GM23338 (cell line): Measurements from ENCODE around the gene MSMB. TPM values are rescaled to one million over a fixed set of nuclear protein-coding genes. Genes with fewer than 3 reads are reported as not detected.

Experiments used
- ATAC-seq: fragments of 200-7000 bp; cut with Tn5 transposase; 3 replicates; pipeline ENCODE4 v1.9.1; 2020
- DNase-seq: peaks from one replicate; pipeline ENCODE4 v3.0.0-alpha.2; 2015; ENCODE audit warnings: low spot score
- H2AFZ ChIP-seq: fragments of 200-600 bp; sonication (generic); 2 replicates; pipeline ENCODE4 v1.8.0; 2016; ENCODE audit warnings: antibody characterized with exemption, mild to moderate bottlenecking, moderate library complexity
- H3F3A ChIP-seq: fragments of 200-600 bp; sonication (generic); replicated peaks from 2 replicates; pipeline ENCODE4 v1.8.0; 2017; ENCODE audit warnings: antibody characterized with exemption, mixed run types, low read depth
- H3K27ac ChIP-seq: fragments of 200-600 bp; sonication (generic); 2 replicates; pipeline ENCODE4 v1.6.1; 2016; ENCODE audit warnings: low read depth
- H3K27me3 ChIP-seq: fragments of 200-600 bp; sonication (generic); 2 replicates; pipeline ENCODE4 v1.8.0; 2016; ENCODE audit warnings: mild to moderate bottlenecking, mixed run types, moderate library complexity; ENCODE audit not compliant: insufficient read depth
- H3K36me3 ChIP-seq: fragments of 200-600 bp; sonication (generic); 2 replicates; pipeline ENCODE4 v1.8.0; 2016; ENCODE audit warnings: mild to moderate bottlenecking; ENCODE audit not compliant: insufficient read depth
- H3K4me1 ChIP-seq: fragments of 200-600 bp; sonication (generic); 2 replicates; pipeline ENCODE4 v1.8.0; 2016; ENCODE audit warnings: mild to moderate bottlenecking, moderate library complexity; ENCODE audit not compliant: insufficient read depth
- H3K4me2 ChIP-seq: fragments of 200-600 bp; sonication (generic); 2 replicates; pipeline ENCODE4 v1.7.1; 2017; ENCODE audit warnings: mixed run types
- H3K4me3 ChIP-seq: fragments of 200-600 bp; sonication (generic); 2 replicates; pipeline ENCODE4 v1.6.1; 2016; ENCODE audit warnings: mixed run types
- H3K79me2 ChIP-seq: fragments of 200-600 bp; sonication (generic); replicated peaks from 2 replicates; pipeline ENCODE4 v1.8.0; 2017; ENCODE audit warnings: mild to moderate bottlenecking; ENCODE audit not compliant: insufficient read depth
- H3K9me2 ChIP-seq: fragments of 200-600 bp; sonication (generic); 2 replicates; pipeline ENCODE4 v1.8.0; 2017; ENCODE audit not compliant: insufficient read depth
- H4K20me1 ChIP-seq: fragments of 200-600 bp; sonication (generic); replicated peaks from 2 replicates; pipeline ENCODE4 v1.8.0; 2017; ENCODE audit warnings: mild to moderate bottlenecking; ENCODE audit not compliant: insufficient read depth
- H3K27ac Mint-ChIP-seq: 2 replicates; pipeline ENCODE4 v1.8.0; 2020; ENCODE audit warnings: inconsistent platforms, mild to moderate bottlenecking, moderate library complexity, mixed read lengths
- H3K27me3 Mint-ChIP-seq: 3 replicates; pipeline ENCODE4 v1.8.0; 2022; ENCODE audit warnings: low read depth, mild to moderate bottlenecking, moderate library complexity, mixed read lengths, inconsistent platforms; ENCODE audit not compliant: insufficient read depth, poor library complexity
- H3K36me3 Mint-ChIP-seq: 3 replicates; pipeline ENCODE4 v1.8.0; 2021; ENCODE audit warnings: low read depth, mild to moderate bottlenecking, inconsistent platforms, moderate library complexity, mixed read lengths
- H3K4me1 Mint-ChIP-seq: 3 replicates; pipeline ENCODE4 v1.8.0; 2020; ENCODE audit warnings: mild to moderate bottlenecking, inconsistent platforms, mixed read lengths
- H3K4me3 Mint-ChIP-seq: 3 replicates; pipeline ENCODE4 v1.8.0; 2021; ENCODE audit warnings: moderate library complexity, mild to moderate bottlenecking, inconsistent platforms, mixed read lengths
- H3K9me3 Mint-ChIP-seq: 3 replicates; pipeline ENCODE4 v1.8.0; 2020; ENCODE audit warnings: moderate library complexity, mild to moderate bottlenecking, inconsistent platforms, mixed read lengths
- CREB1 ChIP-seq: fragments of 250-450 bp; sonication (Bioruptor Pico); IDR thresholded peaks from 2 replicates; pipeline ENCODE4 v1.5.0; 2020; ENCODE audit warnings: low read depth, mild to moderate bottlenecking, moderate library complexity
- CTCF ChIP-seq, 2 experiments: fragments of 200-600 bp in 1 of 2; sonication (generic) in 1 of 2; conservative IDR thresholded peaks; 2 replicates each; pipeline versions ENCODE4 v1.5.1 to v1.6.1; 2016 to 2017; ENCODE audit warnings: antibody characterized with exemption in 2 of 2, low read depth in 2 of 2, mild to moderate bottlenecking in 2 of 2, moderate library complexity in 1 of 2
- EZH2 ChIP-seq: fragments of 200-600 bp; sonication (generic); IDR thresholded peaks from one replicate; pipeline ENCODE4 v1.8.0; 2017; ENCODE audit warnings: antibody characterized with exemption, mild to moderate bottlenecking, low read depth; ENCODE audit not compliant: unreplicated experiment
- JUNB ChIP-seq: IDR thresholded peaks from one replicate; pipeline ENCODE4 v1.6.1; 2016; ENCODE audit warnings: antibody characterized with exemption; ENCODE audit not compliant: unreplicated experiment
- POLR2AphosphoS5 ChIP-seq: IDR thresholded peaks from 2 replicates; pipeline ENCODE4 v1.6.1; 2016; ENCODE audit warnings: antibody characterized with exemption, low read depth
- REST ChIP-seq: IDR thresholded peaks from one replicate; pipeline ENCODE4 v1.6.1; 2018; ENCODE audit warnings: antibody characterized with exemption; ENCODE audit not compliant: unreplicated experiment
- STAT1 ChIP-seq: IDR thresholded peaks from one replicate; pipeline ENCODE4 v1.6.1; 2016; ENCODE audit warnings: antibody characterized with exemption; ENCODE audit not compliant: unreplicated experiment
- ZNF114 ChIP-seq: fragments of 250-450 bp; sonication (Bioruptor Pico); IDR thresholded peaks from 2 replicates; pipeline ENCODE4 v1.5.0; 2020; ENCODE audit warnings: mild to moderate bottlenecking, moderate library complexity
- ZNF462 ChIP-seq: fragments of 250-450 bp; sonication (Bioruptor Pico); IDR thresholded peaks from 2 replicates; pipeline ENCODE4 v1.5.0; 2020; ENCODE audit warnings: mild to moderate bottlenecking, moderate library complexity
- polyA plus RNA-seq: library from polyadenylated mRNA; unstranded; fragments of >200 nt; fragmentation: Nextera tagmentation; extraction: Ambion mirVana; gene quantifications from 2 replicates; pipeline ENCODE4 v1.2.1, GENCODE V29; 2016
- total RNA-seq: library from RNA; depleted of rRNA; stranded (reverse); fragments of >200 nt; shearing (Covaris generic); gene quantifications from 2 replicates; pipeline ENCODE4 v1.2.3, GENCODE V29; 2014
- TF ChIP-seq, protein P1 (sequence below): IDR thresholded peaks from 2 replicates; pipeline ENCODE4 v1.6.1; 2016; ENCODE audit warnings: antibody characterized with exemption

MSMB gene
- total and polyA plus RNA-seq, 2 experiments from 2014 or later, result not detected

GRCh38 chr10:46030091-46030937 is 15.8 kb downstream of the MSMB start, which contains the start of gene NCOA4 (continued):
- TF ChIP-seq, protein P1, sequence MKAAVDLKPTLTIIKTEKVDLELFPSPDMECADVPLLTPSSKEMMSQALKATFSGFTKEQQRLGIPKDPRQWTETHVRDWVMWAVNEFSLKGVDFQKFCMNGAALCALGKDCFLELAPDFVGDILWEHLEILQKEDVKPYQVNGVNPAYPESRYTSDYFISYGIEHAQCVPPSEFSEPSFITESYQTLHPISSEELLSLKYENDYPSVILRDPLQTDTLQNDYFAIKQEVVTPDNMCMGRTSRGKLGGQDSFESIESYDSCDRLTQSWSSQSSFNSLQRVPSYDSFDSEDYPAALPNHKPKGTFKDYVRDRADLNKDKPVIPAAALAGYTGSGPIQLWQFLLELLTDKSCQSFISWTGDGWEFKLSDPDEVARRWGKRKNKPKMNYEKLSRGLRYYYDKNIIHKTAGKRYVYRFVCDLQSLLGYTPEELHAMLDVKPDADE, result 0 out of 2 replicates have a peak, but pooled peaks have one; percentile 18
- no peak for TF ChIP-seq CREB1 (CRISPR knock-in tag)
- TF ChIP-seq STAT1, result no peak
- TF ChIP-seq JUNB, result no peak

DNA sequence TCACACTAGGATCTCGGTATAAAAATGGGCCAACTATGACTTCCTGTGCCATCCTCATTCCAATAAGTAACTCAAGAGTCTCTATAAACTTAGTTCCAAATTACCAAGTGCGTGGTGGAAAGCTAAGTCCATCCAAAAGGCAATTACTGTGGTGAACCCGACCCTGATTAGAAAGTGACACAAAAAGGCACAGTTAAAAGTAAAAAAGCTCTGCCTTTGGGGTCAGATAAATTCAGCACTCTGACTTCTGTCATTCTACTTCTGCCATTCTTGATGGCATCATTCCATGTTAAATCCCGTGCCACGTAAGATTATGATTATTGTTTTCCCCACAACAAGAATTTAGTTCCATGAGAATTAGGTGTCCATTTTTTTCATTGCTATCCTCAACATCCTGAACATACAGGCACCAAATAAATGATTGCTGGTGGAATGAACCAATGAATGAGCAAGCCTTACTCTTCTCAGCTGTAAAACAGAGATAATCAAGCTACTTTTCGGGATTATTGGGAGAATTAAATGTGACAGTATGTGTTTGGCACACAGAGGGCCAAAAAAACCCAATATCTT is 16.5 kb downstream of the MSMB start:
- peaks cover 21% of the 10 kb centered on the region for H4K20me1 ChIP-seq
- H3K9me2 ChIP-seq, result no peaks in the 10 kb centered on the region
- DNase-seq (no peak), ATAC-seq (no peak)
- H2AFZ ChIP-seq, result peak overlapping the region; percentile 86; the same call in 1 of the 2 replicates
- H3K4me3 Mint-ChIP-seq, result peak overlapping the region; percentile 85
- H3K36me3 Mint-ChIP-seq, result no peaks in the 10 kb centered on the region; the same call in 2 of the 3 replicates
- no peaks in the 10 kb centered on the region for H3K27me3 ChIP-seq
- H3K27me3 Mint-ChIP-seq, result peaks cover 8% of the 10 kb centered on the region
- H3K4me1 ChIP-seq, result peaks cover 10% of the 10 kb centered on the region
- H3K4me3 ChIP-seq, result peak overlapping the region; percentile 92
- H3K79me2 ChIP-seq, result peaks cover 49% of the 10 kb centered on the region
- H3K36me3 ChIP-seq, result no peaks in the 10 kb centered on the region
- no peak overlapping the region for H3K27ac Mint-ChIP-seq
- H3K27ac ChIP-seq, result no peak overlapping the region
- H3F3A ChIP-seq, result no peaks in the 10 kb centered on the region
- H3K9me3 Mint-ChIP-seq, result no peaks in the 10 kb centered on the region
- H3K4me2 ChIP-seq, result peak overlapping the region; percentile 98
- H3K4me1 Mint-ChIP-seq, result peaks cover 18% of the 10 kb centered on the region
- no peak for TF ChIP-seq EZH2
- TF ChIP-seq CTCF (conservative IDR thresholded peaks at IDR 0.05; ENCODE audit: low read depth in 2 of 2), result no peak
- no peak for TF ChIP-seq POLR2AphosphoS5
- no peak for TF ChIP-seq CREB1 (CRISPR knock-in tag)
- no peak for TF ChIP-seq JUNB
- TF ChIP-seq REST, result no peak
- TF ChIP-seq ZNF462, result no peak
- no peak for TF ChIP-seq ZNF114 (CRISPR knock-in tag)
